ENCODE measurements around the gene GRXCR2. TPM values are rescaled to one million over a fixed set of nuclear protein-coding genes. Genes with fewer than 3 reads are reported as not detected.

Gene GRXCR2
- total RNA-seq, 1 donor from 2014 or later, result not detected

DNA sequence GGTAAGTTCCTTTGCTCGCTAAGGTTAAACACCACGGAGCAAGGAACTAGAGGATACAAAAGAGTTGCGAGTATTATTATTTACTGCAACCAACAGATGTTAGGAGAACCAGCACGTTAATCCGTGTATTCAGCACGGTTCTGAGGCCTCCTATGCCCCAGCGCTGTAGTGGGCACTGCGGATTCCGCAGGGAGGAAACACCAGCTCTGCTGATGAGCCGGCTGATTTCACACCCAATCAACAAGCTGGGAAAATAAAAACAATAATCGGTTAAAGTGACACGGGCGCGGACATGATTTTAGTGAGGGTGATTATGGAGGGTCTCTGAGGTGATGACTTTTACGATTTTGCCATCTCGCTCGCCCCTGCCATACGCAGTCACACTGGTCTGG is 37.0 kb downstream of the GRXCR2 start:
- Histone ChIP-seq H4K20me1 (ENCODE audit: insufficient read depth, low read length) (no peaks in the 10 kb centered on the region), H3K27me3 (ENCODE audit: insufficient read depth, low read length) (no peaks in the 10 kb centered on the region), H2AFZ (ENCODE audit: low read depth, low read length) (peak overlapping the region; percentile 95), H3K4me1 (ENCODE audit: insufficient read depth, low read length) (peaks cover 7% of the 10 kb centered on the region), H3K9ac (ENCODE audit: low read length) (peak overlapping the region; percentile 77), H3K36me3 (ENCODE audit: insufficient read depth, low read length) (no peaks in the 10 kb centered on the region), H3K9me3 (ENCODE audit: insufficient read depth, low read depth, low read length) (no peaks in the 10 kb centered on the region), H3K79me2 (ENCODE audit: insufficient read depth, low read length) (peaks cover 7% of the 10 kb centered on the region), H3K27ac (ENCODE audit: low read depth, low read length) (peak overlapping the region; percentile 64), H3K4me3 (ENCODE audit: insufficient read depth, low read depth, low read length) (peak overlapping the region; percentile 77), H3K4me2 (ENCODE audit: low read length) (peak overlapping the region; percentile 95)
- H3K4me1 Mint-ChIP-seq (ENCODE audit: low read depth, unreplicated experiment), result no peaks in the 10 kb centered on the region
- no peak for DNase-seq (ENCODE audit: low read depth)
- no peaks in the 10 kb centered on the region for H3K36me3 Mint-ChIP-seq (ENCODE audit: low read depth, unreplicated experiment)
- peak overlapping the region; percentile 71 for H3K4me3 Mint-ChIP-seq (ENCODE audit: unreplicated experiment)
- no peak for TF ChIP-seq EZH2 (IDR thresholded peaks at IDR 0.05; ENCODE audit: insufficient read depth, low read length)
- TF ChIP-seq, protein P1, sequence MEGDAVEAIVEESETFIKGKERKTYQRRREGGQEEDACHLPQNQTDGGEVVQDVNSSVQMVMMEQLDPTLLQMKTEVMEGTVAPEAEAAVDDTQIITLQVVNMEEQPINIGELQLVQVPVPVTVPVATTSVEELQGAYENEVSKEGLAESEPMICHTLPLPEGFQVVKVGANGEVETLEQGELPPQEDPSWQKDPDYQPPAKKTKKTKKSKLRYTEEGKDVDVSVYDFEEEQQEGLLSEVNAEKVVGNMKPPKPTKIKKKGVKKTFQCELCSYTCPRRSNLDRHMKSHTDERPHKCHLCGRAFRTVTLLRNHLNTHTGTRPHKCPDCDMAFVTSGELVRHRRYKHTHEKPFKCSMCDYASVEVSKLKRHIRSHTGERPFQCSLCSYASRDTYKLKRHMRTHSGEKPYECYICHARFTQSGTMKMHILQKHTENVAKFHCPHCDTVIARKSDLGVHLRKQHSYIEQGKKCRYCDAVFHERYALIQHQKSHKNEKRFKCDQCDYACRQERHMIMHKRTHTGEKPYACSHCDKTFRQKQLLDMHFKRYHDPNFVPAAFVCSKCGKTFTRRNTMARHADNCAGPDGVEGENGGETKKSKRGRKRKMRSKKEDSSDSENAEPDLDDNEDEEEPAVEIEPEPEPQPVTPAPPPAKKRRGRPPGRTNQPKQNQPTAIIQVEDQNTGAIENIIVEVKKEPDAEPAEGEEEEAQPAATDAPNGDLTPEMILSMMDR (IDR thresholded peaks at IDR 0.05; ENCODE audit: insufficient read depth, low read depth, low read length), result no peak
- H3K27ac Mint-ChIP-seq (ENCODE audit: unreplicated experiment), result no peak overlapping the region
- peaks cover 2% of the 10 kb centered on the region for H3K9me3 Mint-ChIP-seq (ENCODE audit: unreplicated experiment)
- H3K27me3 Mint-ChIP-seq (ENCODE audit: low read depth, unreplicated experiment), result peaks cover 2% of the 10 kb centered on the region
- no peak for FAIRE-seq

DNA sequence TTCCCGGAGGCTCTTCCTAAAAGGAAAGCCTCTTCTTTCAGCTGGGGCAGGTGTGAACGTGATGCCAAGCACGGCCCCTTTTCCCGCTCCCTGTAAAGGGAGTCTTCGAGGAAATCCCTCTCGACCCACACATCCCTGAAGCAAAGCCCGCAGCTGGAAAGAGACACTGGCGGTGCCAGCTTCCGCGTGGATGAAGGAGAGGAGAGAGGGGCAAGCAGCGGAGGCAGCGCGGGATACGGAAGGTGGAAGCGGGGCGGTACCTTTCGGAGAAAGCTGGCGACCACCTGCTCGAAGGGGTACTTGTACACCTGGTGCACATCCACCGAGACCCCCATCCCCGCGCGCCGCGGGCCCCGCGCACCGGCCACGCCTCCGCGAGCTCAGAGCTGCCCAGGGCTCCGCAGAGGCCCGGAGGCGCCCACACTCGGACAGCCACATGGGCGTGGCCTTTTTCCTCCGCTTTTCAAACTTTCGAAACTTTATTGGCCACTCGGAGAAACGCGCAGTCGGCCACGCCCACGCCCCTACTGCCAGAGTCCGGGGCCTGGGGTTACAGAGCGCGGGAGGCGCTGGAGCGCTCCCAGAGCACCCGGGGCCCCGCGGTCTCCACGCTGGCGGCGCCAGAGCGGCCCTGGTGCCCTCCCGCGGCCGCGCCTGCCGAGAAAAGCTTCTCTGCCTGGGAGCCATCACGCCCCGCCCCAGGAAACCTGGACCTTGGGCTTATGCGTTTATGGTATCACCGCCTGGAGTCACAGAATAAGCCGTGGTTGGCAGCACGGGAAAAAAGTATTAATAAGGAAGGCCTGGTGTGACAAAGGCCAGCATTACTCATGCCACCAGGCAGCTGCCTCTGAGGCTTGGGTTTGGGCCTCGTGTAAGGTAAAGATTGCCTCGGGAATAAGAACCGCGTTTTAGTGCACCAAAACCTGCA is 37.6 kb downstream of the GRXCR2 start, which contains the start of gene PRELID2:
TSS of gene PRELID2 (minus strand) at position 426 of the 931 bp plus-strand sequence. CDS start at position 335, 91 bp downstream.
- peak within 1 kb of the TSS; percentile 77 for H3K4me3 ChIP-seq (ENCODE audit: insufficient read depth, low read depth, low read length)
- no peaks in the 10 kb centered on the region for H4K20me1 ChIP-seq (ENCODE audit: insufficient read depth, low read length)
- Mint-ChIP-seq H3K4me3 (ENCODE audit: unreplicated experiment) (peak within 1 kb of the TSS; percentile 79), H3K36me3 (ENCODE audit: low read depth, unreplicated experiment) (no peaks in the 10 kb centered on the region), H3K27me3 (ENCODE audit: low read depth, unreplicated experiment) (peaks cover 2% of the 10 kb centered on the region), H3K27ac (ENCODE audit: unreplicated experiment) (no peak within 1 kb of the TSS), H3K4me1 (ENCODE audit: low read depth, unreplicated experiment) (peaks cover 2% of the 10 kb centered on the region), H3K9me3 (ENCODE audit: unreplicated experiment) (peaks cover 2% of the 10 kb centered on the region)
- H3K36me3 ChIP-seq (ENCODE audit: insufficient read depth, low read length), result no peaks in the 10 kb centered on the region
- no peak for FAIRE-seq
- H3K9me3 ChIP-seq (ENCODE audit: insufficient read depth, low read depth, low read length), result no peaks in the 10 kb centered on the region
- H2AFZ ChIP-seq (ENCODE audit: low read depth, low read length), result peak within 1 kb of the TSS; percentile 95
- H3K79me2 ChIP-seq (ENCODE audit: insufficient read depth, low read length), result peaks cover 7% of the 10 kb centered on the region
- H3K9ac ChIP-seq (ENCODE audit: low read length), result peak within 1 kb of the TSS; percentile 77
- DNase-seq (ENCODE audit: low read depth), result peak; percentile 80
- no peaks in the 10 kb centered on the region for H3K27me3 ChIP-seq (ENCODE audit: insufficient read depth, low read length)
- H3K4me1 ChIP-seq (ENCODE audit: insufficient read depth, low read length), result peaks cover 10% of the 10 kb centered on the region
- peak within 1 kb of the TSS; percentile 95 for H3K4me2 ChIP-seq (ENCODE audit: low read length)
- peak within 1 kb of the TSS; percentile 64 for H3K27ac ChIP-seq (ENCODE audit: low read depth, low read length)
- TF ChIP-seq EZH2 (IDR thresholded peaks at IDR 0.05; ENCODE audit: insufficient read depth, low read length), result no peak
- TF ChIP-seq, protein P1 (IDR thresholded peaks at IDR 0.05; ENCODE audit: insufficient read depth, low read depth, low read length), result no peak

Measured in astrocyte (in vitro differentiated cells and primary cell).